ENCODE results near the gene MARS1.

- TF ChIP-seq EP300 (IDR thresholded peaks at IDR 0.05): no peak
- TF ChIP-seq POLR2A (IDR thresholded peaks at IDR 0.05; ENCODE audit: low read depth): no peak
- TF ChIP-seq POLR2AphosphoS5 (IDR thresholded peaks at IDR 0.05): no peak
- TF ChIP-seq CTCF (IDR thresholded peaks at IDR 0.05): no peak
These were observed 33.7 kb downstream of the MARS1 start for GRCh38 chr12:57521525-57522010.

Data from esophagus muscularis mucosa (tissue), 4 donors.